Adrenal gland (tissue), 5 donors: ENCODE measurements around the gene LINS1.

Experiments
- POLR2A ChIP-seq, 2 donors: fragments of 450-650 bp; IDR thresholded peaks; one replicate each; pipeline ENCODE4 v1.6.1; 2017; ENCODE audit warnings: antibody characterized with exemption in 2 of 2, mild to moderate bottlenecking in 2 of 2, moderate library complexity in 1 of 2
- TF ChIP-seq, protein P1 (sequence below), 6 experiments: fragments of 450-650 bp in 4 of 6; fragments of 200-600 bp in 2 of 6; sonication (generic) in 1 of 6; IDR thresholded peaks; 1 replicate in 5 of 6; 2 replicates in 1 of 6; pipeline versions ENCODE4 v1.5.1 to v1.8.0; 2016 to 2021; ENCODE audit warnings: antibody characterized with exemption in 6 of 6, mild to moderate bottlenecking in 2 of 6, moderate library complexity in 1 of 6
- donor health status: DM: no; HTN: no; CAD: no.

DNA sequence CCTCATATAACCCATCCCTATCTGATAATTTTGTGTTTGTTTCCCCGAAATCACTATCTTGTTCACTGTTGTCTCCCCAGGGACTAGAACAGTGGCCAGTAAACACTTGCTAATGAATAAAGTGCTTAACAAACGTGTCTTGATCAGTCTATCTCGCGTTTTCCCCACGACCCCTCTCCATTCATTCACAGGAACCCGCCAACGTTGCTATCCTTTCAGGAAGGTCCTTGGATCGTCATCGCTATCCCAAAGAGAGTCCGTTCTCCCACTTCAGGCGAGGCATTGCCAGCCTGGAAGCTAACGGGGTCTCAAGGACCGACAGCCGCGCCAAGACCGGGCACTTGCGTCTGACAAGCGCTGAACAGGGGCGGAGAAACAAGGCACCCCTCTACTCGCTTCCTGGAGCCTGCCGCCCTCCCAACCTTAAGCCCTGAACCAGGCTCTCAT lies 344 bp downstream of the LINS1 start:
- TF ChIP-seq, protein P1, sequence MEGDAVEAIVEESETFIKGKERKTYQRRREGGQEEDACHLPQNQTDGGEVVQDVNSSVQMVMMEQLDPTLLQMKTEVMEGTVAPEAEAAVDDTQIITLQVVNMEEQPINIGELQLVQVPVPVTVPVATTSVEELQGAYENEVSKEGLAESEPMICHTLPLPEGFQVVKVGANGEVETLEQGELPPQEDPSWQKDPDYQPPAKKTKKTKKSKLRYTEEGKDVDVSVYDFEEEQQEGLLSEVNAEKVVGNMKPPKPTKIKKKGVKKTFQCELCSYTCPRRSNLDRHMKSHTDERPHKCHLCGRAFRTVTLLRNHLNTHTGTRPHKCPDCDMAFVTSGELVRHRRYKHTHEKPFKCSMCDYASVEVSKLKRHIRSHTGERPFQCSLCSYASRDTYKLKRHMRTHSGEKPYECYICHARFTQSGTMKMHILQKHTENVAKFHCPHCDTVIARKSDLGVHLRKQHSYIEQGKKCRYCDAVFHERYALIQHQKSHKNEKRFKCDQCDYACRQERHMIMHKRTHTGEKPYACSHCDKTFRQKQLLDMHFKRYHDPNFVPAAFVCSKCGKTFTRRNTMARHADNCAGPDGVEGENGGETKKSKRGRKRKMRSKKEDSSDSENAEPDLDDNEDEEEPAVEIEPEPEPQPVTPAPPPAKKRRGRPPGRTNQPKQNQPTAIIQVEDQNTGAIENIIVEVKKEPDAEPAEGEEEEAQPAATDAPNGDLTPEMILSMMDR (IDR thresholded peaks at IDR 0.05): no peak
- TF ChIP-seq POLR2A (IDR thresholded peaks at IDR 0.05): no peak
